ENCODE data around the gene CROCC2.
A peak's percentile ranks its signal among the peaks of the same experiment; 100 is the strongest.

The CROCC2 gene

GRCh38 chr2:240891492-240892340 lies 14.4 kb upstream of the CROCC2 start:
- DNase-seq (no peak), ATAC-seq (no peak)

- DNase-seq (no peak), ATAC-seq (no peak)
These were observed 13.8 kb upstream of the CROCC2 start for GRCh38 chr2:240892356-240892755.

GRCh38 chr2:240892925-240893324 lies 13.2 kb upstream of the CROCC2 start:
- ATAC-seq (no peak), DNase-seq (no peak)

GRCh38 chr2:240893363-240893844 lies 12.7 kb upstream of the CROCC2 start:
- ATAC-seq (peak; percentile 74), DNase-seq (peak; percentile 73)

GRCh38 chr2:240894006-240894405 lies 12.1 kb upstream of the CROCC2 start:
- ATAC-seq: no peak
- DNase-seq: no peak

GRCh38 chr2:240894836-240895558 lies 11.1 kb upstream of the CROCC2 start:
- DNase-seq (no peak), ATAC-seq (no peak)

GRCh38 chr2:240895656-240896388 lies 10.3 kb upstream of the CROCC2 start, which contains the start of gene MAB21L4:
MAB21L4 (minus strand) TSS chr2:240896156; CDS start chr2:240895997, 159 bp downstream.
- no peak for ATAC-seq
- DNase-seq: no peak

- ATAC-seq (no peak), DNase-seq (no peak)
These were observed 9.7 kb upstream of the CROCC2 start for GRCh38 chr2:240896394-240896793.

GRCh38 chr2:240896871-240897692 lies 9.1 kb upstream of the CROCC2 start:
- DNase-seq: no peak
- ATAC-seq: no peak

- DNase-seq (no peak), ATAC-seq (no peak)
These were observed 7.9 kb upstream of the CROCC2 start for GRCh38 chr2:240898108-240898730.

- no peak for DNase-seq
- ATAC-seq: no peak
These were observed 7.2 kb upstream of the CROCC2 start for GRCh38 chr2:240898731-240899467.

- DNase-seq: no peak
- no peak for ATAC-seq
These were observed 6.7 kb upstream of the CROCC2 start for GRCh38 chr2:240899468-240899865.

- no peak for DNase-seq
These were observed 5.8 kb upstream of the CROCC2 start for GRCh38 chr2:240900141-240900860.

GRCh38 chr2:240901986-240902614 lies 4.0 kb upstream of the CROCC2 start:
- DNase-seq (no peak), ATAC-seq (no peak)

More at GRCh38 chr2:240900141-240900860, 5.8 kb upstream of the CROCC2 start:
- ATAC-seq: no peak

GRCh38 chr2:240902615-240903041 lies 3.5 kb upstream of the CROCC2 start:
- DNase-seq: no peak
- no peak for ATAC-seq

GRCh38 chr2:240903191-240904060 lies 2.7 kb upstream of the CROCC2 start:
- DNase-seq (no peak), ATAC-seq (no peak)

GRCh38 chr2:240904216-240905175 lies 1.6 kb upstream of the CROCC2 start:
- ATAC-seq (no peak), DNase-seq (no peak)
